Measurements from ENCODE around the gene FBXW7.

The FBXW7 gene

GRCh38 chr4:152464030-152464823, 71.7 kb downstream of the FBXW7 start:
- no peak for DNase-seq

GRCh38 chr4:152463562-152463961, 72.3 kb downstream of the FBXW7 start:
- DNase-seq: no peak

- DNase-seq: no peak
Observed at GRCh38 chr4:152462695-152463094, 73.2 kb downstream of the FBXW7 start.

GRCh38 chr4:152462047-152462446, 73.8 kb downstream of the FBXW7 start:
- no peak for DNase-seq

GRCh38 chr4:152460488-152460887, 75.4 kb downstream of the FBXW7 start:
- DNase-seq: no peak

GRCh38 chr4:152459326-152459725, 76.6 kb downstream of the FBXW7 start:
- no peak for DNase-seq

GRCh38 chr4:152458801-152459302, 77.0 kb downstream of the FBXW7 start:
- DNase-seq: no peak

- DNase-seq: no peak
Observed at GRCh38 chr4:152456609-152457008, 79.3 kb downstream of the FBXW7 start.

GRCh38 chr4:152455311-152455710, 80.6 kb downstream of the FBXW7 start:
- no peak for DNase-seq

- DNase-seq: no peak
Observed at GRCh38 chr4:152454398-152455011, 81.4 kb downstream of the FBXW7 start.

GRCh38 chr4:152451496-152451895, 84.4 kb downstream of the FBXW7 start:
- no peak for DNase-seq

- DNase-seq: no peak
Observed at GRCh38 chr4:152448854-152449253, 87.0 kb downstream of the FBXW7 start.

- no peak for DNase-seq
Observed at GRCh38 chr4:152448038-152448707, 87.7 kb downstream of the FBXW7 start.

GRCh38 chr4:152443859-152444258, 92.0 kb downstream of the FBXW7 start:
- no peak for DNase-seq

- no peak for DNase-seq
Observed at GRCh38 chr4:152437561-152437960, 98.3 kb downstream of the FBXW7 start.

- no peak for DNase-seq
Observed at GRCh38 chr4:152436384-152436783, 99.5 kb downstream of the FBXW7 start.

- no peak for DNase-seq
Observed at GRCh38 chr4:152434011-152434410, 101.9 kb downstream of the FBXW7 start.

GRCh38 chr4:152431784-152432183, 104.1 kb downstream of the FBXW7 start:
- no peak for DNase-seq

GRCh38 chr4:152431291-152431690, 104.6 kb downstream of the FBXW7 start:
- DNase-seq: no peak

GRCh38 chr4:152430507-152430906, 105.4 kb downstream of the FBXW7 start:
- DNase-seq: no peak

- no peak for DNase-seq
Observed at GRCh38 chr4:152427981-152428380, 107.9 kb downstream of the FBXW7 start.

- no peak for DNase-seq
Observed at GRCh38 chr4:152424977-152425376, 110.9 kb downstream of the FBXW7 start.

- no peak for DNase-seq
Observed at GRCh38 chr4:152424396-152424795, 111.5 kb downstream of the FBXW7 start.

GRCh38 chr4:152422817-152423320, 113.0 kb downstream of the FBXW7 start:
- no peak for DNase-seq

Data from stimulated activated CD4-positive, alpha-beta T cell treated with anti-CD3 and anti-CD28 coated beads, Interleukin-2, amount 100 ng/mL, for 48 hours (primary cell).